Esophagus squamous epithelium (tissue), 4 donors: ENCODE data around the gene TMTC1.

Source experiments
- POLR2A ChIP-seq, 4 donors: fragments of 450-650 bp; IDR thresholded peaks; one replicate each; pipeline ENCODE4 v1.6.1; 2017; ENCODE audit warnings: antibody characterized with exemption in 4 of 4, mild to moderate bottlenecking in 4 of 4, moderate library complexity in 3 of 4
- TF ChIP-seq, protein P1 (sequence below), 6 experiments: fragments of 450-650 bp in 4 of 6; fragments of 200-600 bp in 2 of 6; sonication (generic) in 2 of 6; IDR thresholded peaks; one replicate each; pipeline ENCODE4 v1.5.1; 2016 to 2019; ENCODE audit warnings: antibody characterized with exemption in 6 of 6, mild to moderate bottlenecking in 4 of 6, moderate library complexity in 4 of 6

DNA sequence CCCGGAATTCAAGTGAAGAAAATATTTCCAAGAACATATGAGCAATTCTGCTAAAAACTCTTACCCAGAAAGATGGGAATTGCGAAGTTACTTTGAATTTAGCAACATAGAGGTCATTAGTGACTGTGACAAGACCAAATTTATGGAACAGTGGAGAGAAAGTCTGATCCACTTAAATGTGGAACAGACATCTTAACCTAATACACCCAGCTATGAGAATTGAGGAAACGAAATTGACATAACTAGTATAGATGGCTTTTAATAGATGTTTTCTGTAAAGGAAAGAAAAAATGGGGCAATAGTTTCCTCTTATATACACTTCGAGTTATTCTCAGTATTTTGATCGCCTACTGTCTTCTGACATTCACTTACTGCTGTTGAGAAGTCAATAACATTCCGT, 290.9 kb downstream of the TMTC1 start:
- TF ChIP-seq, protein P1, sequence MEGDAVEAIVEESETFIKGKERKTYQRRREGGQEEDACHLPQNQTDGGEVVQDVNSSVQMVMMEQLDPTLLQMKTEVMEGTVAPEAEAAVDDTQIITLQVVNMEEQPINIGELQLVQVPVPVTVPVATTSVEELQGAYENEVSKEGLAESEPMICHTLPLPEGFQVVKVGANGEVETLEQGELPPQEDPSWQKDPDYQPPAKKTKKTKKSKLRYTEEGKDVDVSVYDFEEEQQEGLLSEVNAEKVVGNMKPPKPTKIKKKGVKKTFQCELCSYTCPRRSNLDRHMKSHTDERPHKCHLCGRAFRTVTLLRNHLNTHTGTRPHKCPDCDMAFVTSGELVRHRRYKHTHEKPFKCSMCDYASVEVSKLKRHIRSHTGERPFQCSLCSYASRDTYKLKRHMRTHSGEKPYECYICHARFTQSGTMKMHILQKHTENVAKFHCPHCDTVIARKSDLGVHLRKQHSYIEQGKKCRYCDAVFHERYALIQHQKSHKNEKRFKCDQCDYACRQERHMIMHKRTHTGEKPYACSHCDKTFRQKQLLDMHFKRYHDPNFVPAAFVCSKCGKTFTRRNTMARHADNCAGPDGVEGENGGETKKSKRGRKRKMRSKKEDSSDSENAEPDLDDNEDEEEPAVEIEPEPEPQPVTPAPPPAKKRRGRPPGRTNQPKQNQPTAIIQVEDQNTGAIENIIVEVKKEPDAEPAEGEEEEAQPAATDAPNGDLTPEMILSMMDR (IDR thresholded peaks at IDR 0.05) = no peak
- TF ChIP-seq POLR2A (IDR thresholded peaks at IDR 0.05) = no peak
